ENCODE data around the gene TNS1. TPM values are rescaled to one million over a fixed set of nuclear protein-coding genes. Genes with fewer than 3 reads are reported as not detected.

TNS1 gene
- total RNA-seq, 1 donor from 2014 or later, result 1,334 TPM

- no peak overlapping the region for H3K4me3 ChIP-seq
- intact Hi-C loops (cut with DNase I), result no loop called here
- H3K36me3 ChIP-seq, result peaks cover 94 to 97% of the 10 kb centered on the region in 2 donors
- peaks cover 10 to 42% of the 10 kb centered on the region in 2 donors for H3K4me1 ChIP-seq
- no peaks in the 10 kb centered on the region for H3K9me3 ChIP-seq
- H3K27me3 ChIP-seq, result no peaks in the 10 kb centered on the region
- no peak for TF ChIP-seq CTCF (IDR thresholded peaks at IDR 0.05)
- DNase-seq (ENCODE audit: low spot score in 2 of 2), result no peak
- peak overlapping the region; percentile 44 to 45 for H3K27ac ChIP-seq
Observed at GRCh38 chr2:217818293-217818850, 184.4 kb downstream of the TNS1 start.

GRCh38 chr2:217817466-217818292 is 185.1 kb downstream of the TNS1 start:
- TF ChIP-seq CTCF (IDR thresholded peaks at IDR 0.05), result no peak
- H3K9me3 ChIP-seq, result no peaks in the 10 kb centered on the region
- no peaks in the 10 kb centered on the region for H3K27me3 ChIP-seq
- peaks cover 95 to 99% of the 10 kb centered on the region in 2 donors for H3K36me3 ChIP-seq
- H3K4me3 ChIP-seq, result no peak overlapping the region
- peak overlapping the region; percentile 44 to 45 for H3K27ac ChIP-seq
- intact Hi-C loops (cut with DNase I), result no loop called here
- no peak for DNase-seq (ENCODE audit: low spot score in 2 of 2)
- H3K4me1 ChIP-seq, result peaks cover 10 to 35% of the 10 kb centered on the region in 2 donors

- TF ChIP-seq CTCF (IDR thresholded peaks at IDR 0.05), result no peak
- peaks cover 10 to 26% of the 10 kb centered on the region in 2 donors for H3K4me1 ChIP-seq
- no peak overlapping the region for H3K4me3 ChIP-seq
- peaks cover 98 to 100% of the 10 kb centered on the region in 2 donors for H3K36me3 ChIP-seq
- H3K9me3 ChIP-seq, result no peaks in the 10 kb centered on the region
- intact Hi-C loops (cut with DNase I), result no loop called here
- peak overlapping the region; percentile 44 to 45 for H3K27ac ChIP-seq
- H3K27me3 ChIP-seq, result no peaks in the 10 kb centered on the region
- no peak for DNase-seq (ENCODE audit: low spot score in 2 of 2)
Observed at GRCh38 chr2:217816396-217816869, 186.4 kb downstream of the TNS1 start.

- Histone ChIP-seq H3K27me3 (no peaks in the 10 kb centered on the region), H3K36me3 (peaks cover 95 to 100% of the 10 kb centered on the region in 2 donors), H3K4me3 (no peak overlapping the region), H3K4me1 (peaks cover 10 to 26% of the 10 kb centered on the region in 2 donors), H3K27ac (peak overlapping the region in 1 of 2 donors; percentile 4), H3K9me3 (no peaks in the 10 kb centered on the region)
- intact Hi-C loops (cut with DNase I), result no loop called here
- no peak for DNase-seq (ENCODE audit: low spot score in 2 of 2)
- TF ChIP-seq CTCF (IDR thresholded peaks at IDR 0.05), result no peak
Observed at GRCh38 chr2:217813828-217814227, 189.0 kb downstream of the TNS1 start.

GRCh38 chr2:217812170-217812569 is 190.6 kb downstream of the TNS1 start:
- Histone ChIP-seq H3K4me1 (peaks cover 1 to 32% of the 10 kb centered on the region in 2 donors), H3K4me3 (no peak overlapping the region), H3K36me3 (peaks cover 95 to 100% of the 10 kb centered on the region in 2 donors), H3K27ac (peak overlapping the region; percentile 29 to 35), H3K27me3 (no peaks in the 10 kb centered on the region), H3K9me3 (no peaks in the 10 kb centered on the region)
- DNase-seq (ENCODE audit: low spot score in 2 of 2), result no peak
- TF ChIP-seq CTCF (IDR thresholded peaks at IDR 0.05), result no peak
- intact Hi-C loops (cut with DNase I), result no loop called here

Data from ascending aorta (tissue), 2 donors.